Measurements from ENCODE around the gene DNAJC19. TPM values are rescaled to one million over a fixed set of nuclear protein-coding genes. Genes with fewer than 3 reads are reported as not detected.
"Not testable (repeated sequence)": the region's sequence is repeated elsewhere in the genome, so short reads cannot be mapped to it uniquely, and the experiment has no call there.

Gene DNAJC19
- polyA plus RNA-seq (ENCODE audit: insufficient read depth in 1 of 5, insufficient read length in 5 of 5, low replicate concordance in 1 of 5), result 10 to 100 TPM; 53.8 to 86.6 (median 64.3) TPM
- long read RNA-seq, donor 1, transcript DNAJC19-202 (5 exons, 1,239 nt), result minor isoform, 11 of 109 reads
- long read RNA-seq, donor 1, transcript DNAJC19-201 (6 exons, 1,454 nt), result major isoform, 80 of 109 reads
- long read RNA-seq, donor 1, partial matches to known transcripts, result 0 of 109 reads
- long read RNA-seq, donor 1, other reads (novel, unspliced or antisense), result 7 of 109 reads
- long read RNA-seq, donor 2, transcript DNAJC19-201 (6 exons, 1,454 nt), result major isoform, 46 of 57 reads
- long read RNA-seq, donor 2, partial matches to known transcripts, result 0 of 57 reads
- long read RNA-seq, donor 2, other reads (novel, unspliced or antisense), result 0 of 57 reads
- long read RNA-seq, donor 3, transcript DNAJC19-202 (5 exons, 1,239 nt), result minor isoform, 8 of 62 reads
- long read RNA-seq, donor 3, transcript DNAJC19-201 (6 exons, 1,454 nt), result major isoform, 43 of 62 reads
- long read RNA-seq, donor 3, partial matches to known transcripts, result 0 of 62 reads
- long read RNA-seq, donor 3, other reads (novel, unspliced or antisense), result 0 of 62 reads
- long read RNA-seq, donor 4, transcript DNAJC19-202 (5 exons, 1,239 nt), result minor isoform, 6 of 38 reads
- long read RNA-seq, donor 4, transcript DNAJC19-201 (6 exons, 1,454 nt), result major isoform, 21 of 38 reads
- long read RNA-seq, donor 4, partial matches to known transcripts, result 0 of 38 reads
- long read RNA-seq, donor 4, other reads (novel, unspliced or antisense), result 0 of 38 reads
- long read RNA-seq, donor 5, transcript DNAJC19-206 (3 exons, 1,133 nt), result minor isoform, 6 of 152 reads
- long read RNA-seq, donor 5, transcript DNAJC19-202 (5 exons, 1,239 nt), result minor isoform, 27 of 152 reads
- long read RNA-seq, donor 5, transcript DNAJC19-208 (6 exons, 828 nt), result minor isoform, 6 of 152 reads
- long read RNA-seq, donor 5, transcript DNAJC19-201 (6 exons, 1,454 nt), result major isoform, 96 of 152 reads
- long read RNA-seq, donor 5, partial matches to known transcripts, result 5 of 152 reads
- long read RNA-seq, donor 5, other reads (novel, unspliced or antisense), result 0 of 152 reads
- long read RNA-seq, donor 6, transcript DNAJC19-201 (6 exons, 1,454 nt), result major isoform, 51 of 84 reads
- long read RNA-seq, donor 6, transcript DNAJC19-202 (5 exons, 1,239 nt), result minor isoform, 17 of 84 reads
- long read RNA-seq, donor 6, transcript DNAJC19-206 (3 exons, 1,133 nt), result minor isoform, 5 of 84 reads
- long read RNA-seq, donor 6, partial matches to known transcripts, result 0 of 84 reads
- long read RNA-seq, donor 6, other reads (novel, unspliced or antisense), result 0 of 84 reads
- long read RNA-seq, donor 7, transcript DNAJC19-202 (5 exons, 1,239 nt), result minor isoform, 10 of 65 reads
- long read RNA-seq, donor 7, transcript DNAJC19-206 (3 exons, 1,133 nt), result minor isoform, 5 of 65 reads
- long read RNA-seq, donor 7, transcript DNAJC19-201 (6 exons, 1,454 nt), result major isoform, 44 of 65 reads
- long read RNA-seq, donor 7, partial matches to known transcripts, result 0 of 65 reads
- long read RNA-seq, donor 7, other reads (novel, unspliced or antisense), result 0 of 65 reads
- long read RNA-seq, donor 8, transcript DNAJC19-201 (6 exons, 1,454 nt), result major isoform, 21 of 29 reads
- long read RNA-seq, donor 8, partial matches to known transcripts, result 0 of 29 reads
- long read RNA-seq, donor 8, other reads (novel, unspliced or antisense), result 0 of 29 reads

- peak; percentile 91 to 93 for DNase-seq
Observed at GRCh38 chr3:180989291-180990163, at the start of gene DNAJC19. Gene DNAJC19 (minus strand): TSS chr3:180989736. CDS start chr3:180989602, 134 bp downstream.

- DNase-seq, result no peak
Observed at GRCh38 chr3:181030948-181031347, 41.4 kb upstream of the DNAJC19 start.

- DNase-seq, result no peak
Observed at GRCh38 chr3:181025204-181025603, 35.7 kb upstream of the DNAJC19 start.

- no peak for DNase-seq
Observed at GRCh38 chr3:181017690-181018089, 28.2 kb upstream of the DNAJC19 start.

GRCh38 chr3:181009225-181009624 lies 19.7 kb upstream of the DNAJC19 start:
- DNase-seq, result no peak

- no peak for DNase-seq
Observed at GRCh38 chr3:181008796-181009195, 19.3 kb upstream of the DNAJC19 start.

GRCh38 chr3:181007262-181007661 lies 17.7 kb upstream of the DNAJC19 start:
- no peak for DNase-seq

- DNase-seq, result no peak
Observed at GRCh38 chr3:181006541-181006940, 17.0 kb upstream of the DNAJC19 start.

GRCh38 chr3:181003469-181003868 lies 13.9 kb upstream of the DNAJC19 start:
- not testable (repeated sequence) for DNase-seq

GRCh38 chr3:181002331-181002730 lies 12.8 kb upstream of the DNAJC19 start:
- DNase-seq, result not testable (repeated sequence)

GRCh38 chr3:180996415-180996932 lies 6.9 kb upstream of the DNAJC19 start:
- DNase-seq, result no peak

GRCh38 chr3:180990505-180990904 lies 969 bp upstream of the DNAJC19 start:
- DNase-seq, result no peak

GRCh38 chr3:180987344-180987743 lies 2.2 kb downstream of the DNAJC19 start:
- no peak for DNase-seq

GRCh38 chr3:180986366-180986765 lies 3.2 kb downstream of the DNAJC19 start:
- not testable (repeated sequence) for DNase-seq

GRCh38 chr3:180983136-180983535 lies 6.4 kb downstream of the DNAJC19 start:
- no peak for DNase-seq

- no peak for DNase-seq
Observed at GRCh38 chr3:180981912-180982311, 7.6 kb downstream of the DNAJC19 start.

GRCh38 chr3:180980611-180981010 lies 8.9 kb downstream of the DNAJC19 start:
- no peak for DNase-seq

- no peak for DNase-seq
Observed at GRCh38 chr3:180979961-180980360, 9.6 kb downstream of the DNAJC19 start.

- DNase-seq, result no peak
Observed at GRCh38 chr3:180977498-180977897, 12.0 kb downstream of the DNAJC19 start.

Data from right lung (tissue), 10 donors.